ENCODE measurements around the gene KAT14.

- TF ChIP-seq POLR2A (IDR thresholded peaks at IDR 0.05): no peak
- no peak for TF ChIP-seq CTCF (IDR thresholded peaks at IDR 0.05)
Measured at GRCh38 chr20:18233408-18233943, 95.8 kb downstream of the KAT14 start.
